ENCODE measurements around the gene CERS6.

- TF ChIP-seq MAX (IDR thresholded peaks at IDR 0.05) (no peak), EZH2 (IDR thresholded peaks at IDR 0.05; ENCODE audit: low read depth, low read length, severe bottlenecking) (no peak), JUN (IDR thresholded peaks at IDR 0.05; ENCODE audit: low read depth, low read length) (no peak), POLR2AphosphoS5 (IDR thresholded peaks at IDR 0.05; ENCODE audit: low read depth, low read length) (no peak), CTCF (IDR thresholded peaks at IDR 0.05; ENCODE audit: control extremely low read depth in 1 of 3, insufficient read depth in 1 of 3, low read depth in 1 of 3, low read length in 3 of 3) (no peak)
Observed at GRCh38 chr2:168592181-168592831, 136.2 kb downstream of the CERS6 start.
